Smooth muscle cell (in vitro differentiated cells): ENCODE results near the gene SCAANT1. TPM values are rescaled to one million over a fixed set of nuclear protein-coding genes. Genes with fewer than 3 reads are reported as not detected.

Experiments used
- DNase-seq: peaks from one replicate; lab custom pipeline; 2025; ENCODE audit not compliant: unreplicated experiment; lab: John Stamatoyannopoulos, UW
- H2AFZ ChIP-seq: fragments of 200-600 bp; sonication (generic); 2 replicates; pipeline ENCODE4 v1.6.0; 2016; ENCODE audit warnings: antibody characterized with exemption, low read depth, mild to moderate bottlenecking
- H3F3A ChIP-seq: fragments of 200-600 bp; sonication (generic); 2 replicates; pipeline ENCODE4 v1.6.0; 2017; ENCODE audit warnings: antibody characterized with exemption, low read depth
- H3K27ac ChIP-seq: fragments of 200-600 bp; sonication (generic); 2 replicates; pipeline ENCODE4 v1.5.1; 2016; ENCODE audit warnings: low read depth, mild to moderate bottlenecking
- H3K27me3 ChIP-seq: fragments of 200-600 bp; sonication (generic); 2 replicates; pipeline ENCODE4 v1.6.1; 2016; ENCODE audit warnings: low read depth, mild to moderate bottlenecking
- H3K36me3 ChIP-seq: fragments of 200-600 bp; sonication (generic); 2 replicates; pipeline ENCODE4 v1.5.1; 2016; ENCODE audit warnings: low read depth
- H3K4me1 ChIP-seq: fragments of 200-600 bp; sonication (generic); 2 replicates; pipeline ENCODE4 v1.5.1; 2016; ENCODE audit warnings: low read depth
- H3K4me2 ChIP-seq: fragments of 200-600 bp; sonication (generic); 2 replicates; pipeline ENCODE4 v1.6.0; 2016; ENCODE audit warnings: mild to moderate bottlenecking
- H3K4me3 ChIP-seq: fragments of 200-600 bp; sonication (generic); 2 replicates; pipeline ENCODE4 v1.5.1; 2016; ENCODE audit warnings: mild to moderate bottlenecking
- H3K79me2 ChIP-seq: fragments of 200-600 bp; sonication (generic); 2 replicates; pipeline ENCODE4 v1.6.0; 2016; ENCODE audit warnings: low read depth, mild to moderate bottlenecking
- H3K9ac ChIP-seq: fragments of 200-600 bp; sonication (generic); 2 replicates; pipeline ENCODE4 v1.6.0; 2016; ENCODE audit warnings: low read depth
- H3K9me3 ChIP-seq: fragments of 200-600 bp; sonication (generic); replicated peaks from 2 replicates; pipeline ENCODE4 v1.5.1; 2016; ENCODE audit warnings: low read depth
- H4K20me1 ChIP-seq: fragments of 200-600 bp; sonication (generic); 2 replicates; pipeline ENCODE4 v1.6.0; 2016; ENCODE audit warnings: low read depth
- CTCF ChIP-seq: fragments of 200-600 bp; sonication (generic); IDR thresholded peaks from 2 replicates; pipeline ENCODE4 v1.5.1; 2017; ENCODE audit warnings: borderline replicate concordance, mild to moderate bottlenecking, antibody characterized with exemption; ENCODE audit not compliant: insufficient read depth, poor library complexity, severe bottlenecking
- WGBS: methylation state at CpG from one replicate; pipeline ENCODE4 v1.1.7; 2016; ENCODE audit warnings: low lambda C conversion rate; 5-methylcytosine and 5-hydroxymethylcytosine counted together
- polyA plus RNA-seq: library from polyadenylated mRNA; unstranded; fragments of >200 nt; fragmentation: Nextera tagmentation; extraction: Ambion mirVana; gene quantifications from 2 replicates; pipeline ENCODE4 v1.2.1, GENCODE V29; 2016
- total RNA-seq: library from RNA; depleted of rRNA; stranded (reverse); fragments of >200 nt; gene quantifications from 2 replicates; pipeline ENCODE4 v1.2.3, GENCODE V29; 2014

SCAANT1 gene
- total and polyA plus RNA-seq, 2 experiments from 2014 or later = not detected

- no peaks in the 10 kb centered on the region for H3K4me1 ChIP-seq
These were observed 14.1 kb upstream of the SCAANT1 start for GRCh38 chr3:63926309-63926708.

GRCh38 chr3:63922491-63923199, 10.5 kb upstream of the SCAANT1 start:
- DNase-seq = no peak
- no peaks in the 10 kb centered on the region for H3K9me3 ChIP-seq
- H3K79me2 ChIP-seq = peaks cover 8% of the 10 kb centered on the region
- no peak for TF ChIP-seq CTCF
- H3K4me3 ChIP-seq = no peak overlapping the region
- WGBS = 82% methylated on average over 2 of the region's 2 CpGs
- H3K27me3 ChIP-seq = no peaks in the 10 kb centered on the region
- no peak overlapping the region for H3K9ac ChIP-seq
- H4K20me1 ChIP-seq = peaks cover 75% of the 10 kb centered on the region
- no peak overlapping the region for H3K4me2 ChIP-seq
- H3K27ac ChIP-seq = no peak overlapping the region
- peaks cover 4% of the 10 kb centered on the region for H3K36me3 ChIP-seq
- no peaks in the 10 kb centered on the region for H3K4me1 ChIP-seq
- peaks cover 8% of the 10 kb centered on the region for H3F3A ChIP-seq
- H2AFZ ChIP-seq = no peak overlapping the region

More at GRCh38 chr3:63926309-63926708, 14.1 kb upstream of the SCAANT1 start:
- no peak overlapping the region for H3K27ac ChIP-seq
- H4K20me1 ChIP-seq = peaks cover 77% of the 10 kb centered on the region
- no peak overlapping the region for H3K9ac ChIP-seq
- WGBS = 96% methylated on average over 4 of the region's 4 CpGs
- no peaks in the 10 kb centered on the region for H3K9me3 ChIP-seq
- DNase-seq = no peak
- peaks cover 4% of the 10 kb centered on the region for H3K36me3 ChIP-seq
- peaks cover 8% of the 10 kb centered on the region for H3F3A ChIP-seq
- no peak overlapping the region for H2AFZ ChIP-seq
- H3K27me3 ChIP-seq = no peaks in the 10 kb centered on the region
- no peak for TF ChIP-seq CTCF
- no peak overlapping the region for H3K4me2 ChIP-seq
- H3K4me3 ChIP-seq = no peak overlapping the region
- H3K79me2 ChIP-seq = peaks cover 35% of the 10 kb centered on the region

- WGBS = 97% methylated on average over 6 of the region's 6 CpGs
- peaks cover 4% of the 10 kb centered on the region for H3K36me3 ChIP-seq
- no peaks in the 10 kb centered on the region for H3K27me3 ChIP-seq
- no peak overlapping the region for H3K4me3 ChIP-seq
- peaks cover 6% of the 10 kb centered on the region for H3K79me2 ChIP-seq
- H2AFZ ChIP-seq = no peak overlapping the region
- H4K20me1 ChIP-seq = peaks cover 72% of the 10 kb centered on the region
- no peak overlapping the region for H3K27ac ChIP-seq
- H3K9ac ChIP-seq = no peak overlapping the region
- no peaks in the 10 kb centered on the region for H3K4me1 ChIP-seq
- no peak overlapping the region for H3K4me2 ChIP-seq
- DNase-seq = no peak
- no peak for TF ChIP-seq CTCF
- peaks cover under 1% of the 10 kb centered on the region for H3F3A ChIP-seq
- no peaks in the 10 kb centered on the region for H3K9me3 ChIP-seq
These were observed 9.7 kb upstream of the SCAANT1 start for GRCh38 chr3:63921741-63922482.
